Forelimb muscle (tissue), 1 donor: Measurements from ENCODE around the gene SLC35A1. TPM values are rescaled to one million over a fixed set of nuclear protein-coding genes. Genes with fewer than 3 reads are reported as not detected.
"Not testable (repeated sequence)": the region's sequence is repeated elsewhere in the genome, so short reads cannot be mapped to it uniquely, and the experiment has no call there.

Experiments used
- DNase-seq: peaks from one replicate; pipeline ENCODE4 v3.0.0-alpha.2; 2013; ENCODE audit warnings: low read depth
- polyA plus RNA-seq: library from polyadenylated mRNA; unstranded; fragments of 120-200 nt; gene quantifications from one replicate; pipeline ENCODE4 v1.2.1, GENCODE V29; 2013; ENCODE audit not compliant: insufficient read length

Gene SLC35A1
- 17.4 TPM for polyA plus RNA-seq

DNA sequence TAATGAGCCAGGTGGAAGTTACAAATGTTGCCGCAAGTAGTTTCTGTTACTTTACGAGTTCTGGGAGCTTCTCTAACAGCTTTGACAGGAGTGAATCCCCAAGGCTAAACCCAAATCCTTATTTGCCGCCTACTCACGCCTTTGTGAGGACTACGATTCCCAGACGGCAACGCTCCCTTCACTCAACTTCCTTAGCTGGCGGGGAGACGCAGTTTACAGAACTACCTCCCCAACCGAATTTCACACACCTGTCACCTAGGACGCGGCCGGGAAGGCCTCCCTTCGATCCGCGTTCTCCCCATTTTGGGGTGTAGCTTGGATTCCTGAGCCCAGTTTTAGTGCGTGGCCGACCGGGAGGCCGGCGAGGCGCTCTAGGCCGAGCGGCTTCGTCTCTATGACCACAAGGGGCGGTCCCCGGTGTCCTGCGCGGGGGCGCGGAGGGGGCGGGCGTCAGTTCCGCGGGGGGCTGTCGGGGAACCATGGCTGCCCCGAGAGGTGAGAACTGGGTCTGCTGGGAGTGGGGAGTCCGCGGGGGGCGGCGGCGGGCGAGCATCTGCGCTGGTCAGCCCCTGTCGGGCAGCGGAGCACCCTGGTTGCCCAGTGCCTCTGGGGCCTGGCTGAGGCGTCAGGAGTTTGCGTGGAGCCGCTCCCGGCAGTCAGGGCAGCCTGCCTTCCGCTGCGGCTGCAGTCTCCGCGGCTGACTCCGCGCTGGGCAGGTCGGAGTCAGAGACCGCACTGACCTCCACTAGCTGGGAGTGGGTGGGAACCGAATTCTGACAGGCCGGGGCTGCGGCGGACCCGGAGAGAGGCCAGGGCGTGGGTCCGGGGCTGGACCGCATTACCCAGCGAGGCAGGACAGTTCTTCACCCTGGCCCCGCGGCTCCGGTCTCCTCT, at the start of gene SLC35A1:
Gene SLC35A1, plus strand, starts transcription at position 450 of the 894 bp plus-strand sequence. Its CDS starts 30 bp downstream, at position 480.
- peak; percentile 62 for DNase-seq

DNA sequence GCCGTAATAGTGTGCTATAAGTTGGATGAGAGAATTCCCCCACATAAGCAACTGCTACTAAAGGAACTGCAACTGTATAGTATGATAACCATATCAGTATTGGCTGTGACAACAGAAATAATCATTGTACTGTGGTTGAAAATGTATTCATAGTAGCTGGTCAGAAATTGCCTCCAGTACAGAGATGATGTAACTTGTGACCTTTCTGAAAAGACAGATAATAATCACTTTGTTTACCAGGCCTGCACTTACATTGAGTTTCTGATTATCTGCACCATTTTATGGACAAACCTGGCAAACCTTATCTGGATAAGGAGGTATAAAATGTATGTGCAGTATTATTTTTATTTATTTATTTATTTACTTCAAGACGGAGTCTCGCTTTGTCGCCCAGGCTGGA, 46.0 kb upstream of the SLC35A1 start:
- DNase-seq = no peak

DNA sequence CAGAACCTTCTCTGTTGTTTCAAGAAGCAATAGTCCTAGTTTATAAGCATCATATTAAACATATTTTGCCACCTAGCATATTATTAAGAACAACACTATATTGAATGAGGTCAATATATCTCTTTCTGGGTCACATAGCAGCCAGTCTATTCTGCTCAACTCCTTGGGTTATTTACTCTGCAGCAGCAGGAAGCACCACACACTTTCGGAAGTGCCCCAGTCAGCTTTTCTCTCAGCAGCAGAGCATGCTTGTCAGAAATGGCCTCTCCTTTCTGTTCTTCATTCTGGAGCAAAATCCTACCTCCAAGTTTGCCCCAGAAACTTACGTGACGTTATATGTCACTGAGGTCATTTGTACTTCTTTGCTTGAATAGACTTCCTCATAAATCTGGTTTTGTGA, 42.3 kb upstream of the SLC35A1 start:
- no peak for DNase-seq

- DNase-seq = no peak
Measured at GRCh38 chr6:87431263-87431662, 41.5 kb upstream of the SLC35A1 start.

GRCh38 chr6:87436435-87436834, 36.3 kb upstream of the SLC35A1 start:
- DNase-seq = peak; percentile 61

DNA sequence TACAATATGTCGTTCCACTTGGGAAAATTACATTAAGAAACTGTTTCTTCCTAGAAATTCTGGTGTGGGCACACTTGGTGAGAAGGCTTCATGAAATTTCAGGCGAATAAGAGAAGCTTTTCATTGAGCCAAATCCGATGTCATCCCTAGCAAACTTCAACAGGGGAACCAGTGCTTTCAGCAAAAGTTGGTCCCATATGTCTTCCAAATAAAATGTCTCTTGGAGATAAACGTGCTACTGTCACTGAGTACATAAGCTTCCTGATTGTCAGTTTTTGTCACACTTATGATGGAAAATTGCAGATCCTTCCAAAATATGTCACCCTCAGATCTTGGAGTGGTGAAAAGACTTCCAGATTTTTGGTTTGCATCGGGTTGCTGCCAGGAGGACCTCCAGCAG, 31.1 kb upstream of the SLC35A1 start:
- no peak for DNase-seq

DNA sequence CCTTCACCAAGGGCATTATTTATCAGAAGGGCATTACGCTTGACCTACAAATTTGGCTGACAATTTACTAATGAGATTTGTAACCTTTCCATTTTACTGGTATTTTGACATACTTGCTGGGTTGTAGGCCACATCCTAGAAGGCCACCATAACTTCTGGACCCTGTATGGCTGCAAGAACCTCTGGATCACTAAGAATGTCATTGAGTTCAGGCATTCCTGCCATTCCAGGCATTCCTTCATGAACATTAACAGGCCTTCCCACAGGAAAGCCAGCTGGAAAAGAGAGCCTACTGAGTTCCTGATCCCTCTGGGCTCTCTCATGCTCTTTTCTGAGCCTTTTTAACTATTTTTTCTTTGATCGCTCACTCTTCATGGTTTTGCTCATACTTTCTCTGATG, 28.4 kb upstream of the SLC35A1 start:
- no peak for DNase-seq

GRCh38 chr6:87465051-87465450, 7.7 kb upstream of the SLC35A1 start:
- DNase-seq = no peak

- no peak for DNase-seq
Measured at GRCh38 chr6:87473419-87473903, 687 bp downstream of the SLC35A1 start.

DNA sequence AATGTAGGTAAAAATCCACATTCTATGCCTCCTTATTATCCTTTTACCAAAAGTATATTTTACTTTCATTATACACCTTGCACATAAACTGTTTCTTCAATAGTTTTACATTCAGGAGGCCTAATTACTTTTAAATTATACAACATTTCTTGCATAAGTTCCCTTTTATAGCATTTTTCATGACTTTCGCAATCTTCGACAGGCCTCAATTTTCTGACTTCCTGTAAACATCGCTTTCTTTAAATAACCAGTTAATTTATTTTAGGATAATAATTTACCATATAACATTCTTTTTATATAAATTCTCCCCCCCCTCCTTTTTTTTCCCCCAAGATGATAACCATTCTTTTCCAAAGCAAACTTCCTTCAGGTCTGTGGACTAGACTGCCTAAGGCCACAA, 9.2 kb downstream of the SLC35A1 start:
- no peak for DNase-seq

DNA sequence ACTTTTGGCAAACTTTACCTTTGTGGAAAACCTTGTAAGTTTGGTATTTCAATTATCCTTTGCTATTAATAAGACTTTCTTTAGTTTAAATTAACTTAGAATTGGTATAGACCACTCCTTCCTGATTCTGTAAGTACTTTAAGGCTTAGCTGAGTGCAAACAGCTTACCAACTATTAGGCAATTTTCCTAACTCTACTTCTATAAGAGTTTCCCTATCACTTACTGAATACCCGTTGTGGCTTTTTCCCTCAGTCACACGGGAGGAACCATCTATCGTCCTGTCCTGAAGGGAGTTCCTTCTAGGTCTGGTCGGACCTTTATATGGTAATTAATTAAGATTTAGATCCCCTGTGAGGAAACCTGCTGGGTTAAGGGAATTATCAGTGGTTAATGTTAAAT, 9.6 kb downstream of the SLC35A1 start:
- DNase-seq = no peak

- DNase-seq = no peak
Measured at GRCh38 chr6:87483929-87484328, 11.2 kb downstream of the SLC35A1 start.

GRCh38 chr6:87484491-87484890, 11.7 kb downstream of the SLC35A1 start:
- DNase-seq = no peak

GRCh38 chr6:87487555-87487954, 14.8 kb downstream of the SLC35A1 start:
- DNase-seq = no peak

GRCh38 chr6:87489326-87489725, 16.6 kb downstream of the SLC35A1 start:
- not testable (repeated sequence) for DNase-seq

GRCh38 chr6:87494761-87495422, 22.1 kb downstream of the SLC35A1 start:
- no peak for DNase-seq

- DNase-seq = no peak
Measured at GRCh38 chr6:87498048-87498447, 25.3 kb downstream of the SLC35A1 start.

GRCh38 chr6:87501809-87502572, 29.2 kb downstream of the SLC35A1 start:
- DNase-seq = no peak

- no peak for DNase-seq
Measured at GRCh38 chr6:87504441-87504840, 31.7 kb downstream of the SLC35A1 start.

DNA sequence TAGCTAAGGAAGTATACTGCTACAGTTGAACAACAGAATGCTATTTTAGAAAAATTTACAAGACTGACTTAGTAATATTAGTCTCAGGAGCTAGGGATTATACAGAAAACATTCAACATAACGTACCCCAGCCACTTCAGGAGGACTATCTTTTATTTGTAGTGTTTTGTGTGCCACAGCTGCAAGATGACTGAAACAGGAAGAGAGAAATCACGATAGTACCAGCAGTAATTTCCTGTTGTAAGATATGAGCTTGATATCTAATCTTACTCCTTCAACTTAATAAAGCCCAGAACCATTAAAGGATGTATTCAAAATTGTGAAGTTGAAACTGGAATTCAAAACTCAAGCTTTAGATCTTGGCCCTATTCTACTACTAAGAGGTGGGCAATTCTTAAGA, 42.1 kb downstream of the SLC35A1 start:
- DNase-seq = no peak

DNA sequence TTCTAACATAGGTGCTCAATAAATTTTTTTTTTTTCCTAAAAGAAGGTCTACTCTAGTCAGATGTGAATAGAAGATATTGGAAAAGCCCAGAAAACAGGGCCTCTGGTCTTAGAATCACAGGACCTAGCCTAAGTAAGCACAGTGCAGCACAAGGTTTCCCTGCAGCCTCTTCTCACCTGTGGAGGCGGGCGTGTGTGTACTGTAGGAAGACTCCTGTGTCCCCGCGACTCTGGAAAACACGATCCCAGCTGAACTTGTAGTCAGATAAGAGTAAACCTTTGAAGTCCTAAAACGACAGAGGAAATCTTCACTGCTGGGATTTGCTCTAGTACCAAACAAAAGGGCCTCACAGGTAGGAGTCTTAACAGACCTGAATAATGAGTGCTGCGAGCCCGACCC, 45.7 kb downstream of the SLC35A1 start:
- DNase-seq = no peak

GRCh38 chr6:87522686-87523085, 49.9 kb downstream of the SLC35A1 start:
- DNase-seq = no peak
